Measurements from ENCODE around the gene NECAB2. TPM values are rescaled to one million over a fixed set of nuclear protein-coding genes. Genes with fewer than 3 reads are reported as not detected.

The NECAB2 gene
- polyA plus RNA-seq, 1 donor (not counting 4 experiments of a cell fraction or from before 2014, with no cell fraction given) = not detected

- no peak overlapping the region for H2AFZ ChIP-seq (ENCODE audit: control insufficient read depth, low read length)
- no peak overlapping the region for H3K27ac ChIP-seq (ENCODE audit: control insufficient read depth, insufficient read depth, low read length)
- dilution Hi-C loops (cut with MboI; ENCODE audit: extremely low pct_ligation_motif_present, low sequenced_read_pairs) = no loop called here
- no peaks in the 10 kb centered on the region for H3K4me1 ChIP-seq (ENCODE audit: control insufficient read depth, extremely low read depth, insufficient read depth, low read length)
- no peaks in the 10 kb centered on the region for H3K9me3 ChIP-seq (ENCODE audit: control insufficient read depth, low read depth, low read length)
- no peaks in the 10 kb centered on the region for H3K36me3 ChIP-seq (ENCODE audit: control insufficient read depth in 2 of 2, extremely low read depth in 1 of 2, insufficient read depth in 2 of 2, low read length in 2 of 2)
- no peak overlapping the region for H3K4me3 ChIP-seq (ENCODE audit: control insufficient read depth in 2 of 3, extremely low read depth in 1 of 3, insufficient read depth in 2 of 3, low read depth in 1 of 3, low read length in 3 of 3)
- H3K9me1 ChIP-seq (ENCODE audit: control insufficient read depth, extremely low read depth, insufficient read depth, low read length) = no peaks in the 10 kb centered on the region
- no peak for DNase-seq (ENCODE audit: low read depth, low spot score)
- no peak overlapping the region for H3K9ac ChIP-seq (ENCODE audit: control insufficient read depth, extremely low read depth, insufficient read depth, low read length)
- FAIRE-seq = no peak
- no peaks in the 10 kb centered on the region for H4K20me1 ChIP-seq (ENCODE audit: control insufficient read depth, extremely low read depth, insufficient read depth, low read length)
- no peak overlapping the region for H3K4me2 ChIP-seq (ENCODE audit: control insufficient read depth, extremely low read depth, insufficient read depth, low read depth, low read length)
- no peaks in the 10 kb centered on the region for H3K79me2 ChIP-seq (ENCODE audit: control insufficient read depth, insufficient read depth, low read length)
- H3K27me3 ChIP-seq (ENCODE audit: control insufficient read depth, extremely low read depth, insufficient read depth, low read length) = peaks cover 24% of the 10 kb centered on the region
- TF ChIP-seq CTCF (optimal IDR thresholded peaks at IDR 0.05 in 1 of 3, IDR thresholded peaks at IDR 0.05 in 1 of 3, conservative IDR thresholded peaks at IDR 0.05 in 1 of 3; ENCODE audit: extremely low read depth in 1 of 3, insufficient read depth in 2 of 3, low read length in 3 of 3) = no peak
- no peak for TF ChIP-seq EZH2 (IDR thresholded peaks at IDR 0.05; ENCODE audit: low read length)
These were observed 33.4 kb upstream of the NECAB2 start for GRCh38 chr16:83934684-83934977.

GRCh38 chr16:83935005-83935857, 32.8 kb upstream of the NECAB2 start:
- Histone ChIP-seq H3K9ac (ENCODE audit: control insufficient read depth, extremely low read depth, insufficient read depth, low read length) (no peak overlapping the region), H3K4me2 (ENCODE audit: control insufficient read depth, extremely low read depth, insufficient read depth, low read depth, low read length) (no peak overlapping the region), H3K9me3 (ENCODE audit: control insufficient read depth, low read depth, low read length) (no peaks in the 10 kb centered on the region), H3K79me2 (ENCODE audit: control insufficient read depth, insufficient read depth, low read length) (no peaks in the 10 kb centered on the region), H3K9me1 (ENCODE audit: control insufficient read depth, extremely low read depth, insufficient read depth, low read length) (no peaks in the 10 kb centered on the region), H3K27ac (ENCODE audit: control insufficient read depth, insufficient read depth, low read length) (no peak overlapping the region), H3K36me3 (ENCODE audit: control insufficient read depth in 2 of 2, extremely low read depth in 1 of 2, insufficient read depth in 2 of 2, low read length in 2 of 2) (no peaks in the 10 kb centered on the region), H3K4me3 (ENCODE audit: control insufficient read depth in 2 of 3, extremely low read depth in 1 of 3, insufficient read depth in 2 of 3, low read depth in 1 of 3, low read length in 3 of 3) (no peak overlapping the region), H4K20me1 (ENCODE audit: control insufficient read depth, extremely low read depth, insufficient read depth, low read length) (no peaks in the 10 kb centered on the region), H3K4me1 (ENCODE audit: control insufficient read depth, extremely low read depth, insufficient read depth, low read length) (no peaks in the 10 kb centered on the region), H2AFZ (ENCODE audit: control insufficient read depth, low read length) (no peak overlapping the region), H3K27me3 (ENCODE audit: control insufficient read depth, extremely low read depth, insufficient read depth, low read length) (peaks cover 24% of the 10 kb centered on the region)
- no peak for TF ChIP-seq CTCF (optimal IDR thresholded peaks at IDR 0.05 in 1 of 3, IDR thresholded peaks at IDR 0.05 in 1 of 3, conservative IDR thresholded peaks at IDR 0.05 in 1 of 3; ENCODE audit: extremely low read depth in 1 of 3, insufficient read depth in 2 of 3, low read length in 3 of 3)
- no peak for TF ChIP-seq EZH2 (IDR thresholded peaks at IDR 0.05; ENCODE audit: low read length)
- dilution Hi-C loops (cut with MboI; ENCODE audit: extremely low pct_ligation_motif_present, low sequenced_read_pairs) = no loop called here
- DNase-seq (ENCODE audit: low read depth, low spot score) = no peak
- FAIRE-seq = no peak

Data from keratinocyte (primary cell).